HL-60 (cell line): Measurements from ENCODE around the gene ANKS6.

Source experiments
- DNase-seq, 2 experiments: peaks; one replicate each; pipeline ENCODE4 v3.0.0-alpha.2; 2010 to 2020; ENCODE audit warnings: low read depth in 1 of 2, low spot score in 1 of 2
- H3K27ac ChIP-seq: fragments of 250-450 bp; sonication (Bioruptor Pico); replicated peaks from 2 replicates; pipeline ENCODE4 v1.5.1; 2020; ENCODE audit warnings: mild to moderate bottlenecking, moderate library complexity
- H3K27me3 ChIP-seq: fragments of 250-450 bp; sonication (Bioruptor Pico); 2 replicates; pipeline ENCODE4 v1.5.1; 2021; ENCODE audit warnings: mild to moderate bottlenecking, moderate library complexity; ENCODE audit not compliant: insufficient read depth, poor library complexity, severe bottlenecking
- H3K4me3 ChIP-seq: replicated peaks from 2 replicates; pipeline ENCODE4 v1.5.1; 2011; ENCODE audit warnings: mild to moderate bottlenecking, control low read depth, low read length; ENCODE audit not compliant: insufficient read depth
- GABPA ChIP-seq: IDR thresholded peaks from 2 replicates; pipeline ENCODE4 v1.6.1; 2012; ENCODE audit warnings: low read depth
- POLR2AphosphoS5 ChIP-seq: IDR thresholded peaks from 2 replicates; pipeline ENCODE4 v1.6.1; 2012; ENCODE audit warnings: low read depth
- SPI1 ChIP-seq: IDR thresholded peaks from 2 replicates; pipeline ENCODE4 v1.6.1; 2012; ENCODE audit warnings: low read depth, mild to moderate bottlenecking, borderline replicate concordance
- TF ChIP-seq, protein P1 (sequence below): IDR thresholded peaks from one replicate; pipeline ENCODE4 v1.5.1; 2011; ENCODE audit warnings: low read length, control low read depth, inconsistent platforms; ENCODE audit not compliant: insufficient read depth
- TF ChIP-seq, protein P2 (sequence below): IDR thresholded peaks from 2 replicates; pipeline ENCODE4 v1.6.1; 2012; ENCODE audit warnings: low read depth; ENCODE audit not compliant: insufficient replicate concordance

The ANKS6 gene

DNA sequence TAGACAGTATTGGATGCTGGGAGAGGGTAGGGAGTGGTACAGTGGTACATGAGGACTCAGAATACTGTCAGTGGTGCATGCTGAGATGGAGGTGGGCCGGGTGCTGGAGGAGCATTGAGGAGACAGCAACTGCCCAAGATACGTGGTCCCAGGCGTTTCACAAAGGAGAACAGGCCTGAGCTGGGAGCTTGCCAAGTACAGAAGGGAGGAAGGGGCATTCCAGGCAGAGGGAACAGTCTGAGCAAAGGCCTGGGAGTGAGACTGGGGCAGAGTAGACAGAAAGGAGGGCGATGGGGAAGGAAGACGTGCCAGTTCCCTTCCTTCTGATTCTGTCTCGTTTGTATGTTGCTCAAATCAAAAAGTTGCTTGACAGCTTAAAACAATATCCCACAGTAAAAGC lies 26.3 kb upstream of the ANKS6 start:
- Histone ChIP-seq H3K4me3 (no peak overlapping the region), H3K27me3 (no peaks in the 10 kb centered on the region), H3K27ac (no peak overlapping the region)
- no peak for DNase-seq
- TF ChIP-seq, protein P1, sequence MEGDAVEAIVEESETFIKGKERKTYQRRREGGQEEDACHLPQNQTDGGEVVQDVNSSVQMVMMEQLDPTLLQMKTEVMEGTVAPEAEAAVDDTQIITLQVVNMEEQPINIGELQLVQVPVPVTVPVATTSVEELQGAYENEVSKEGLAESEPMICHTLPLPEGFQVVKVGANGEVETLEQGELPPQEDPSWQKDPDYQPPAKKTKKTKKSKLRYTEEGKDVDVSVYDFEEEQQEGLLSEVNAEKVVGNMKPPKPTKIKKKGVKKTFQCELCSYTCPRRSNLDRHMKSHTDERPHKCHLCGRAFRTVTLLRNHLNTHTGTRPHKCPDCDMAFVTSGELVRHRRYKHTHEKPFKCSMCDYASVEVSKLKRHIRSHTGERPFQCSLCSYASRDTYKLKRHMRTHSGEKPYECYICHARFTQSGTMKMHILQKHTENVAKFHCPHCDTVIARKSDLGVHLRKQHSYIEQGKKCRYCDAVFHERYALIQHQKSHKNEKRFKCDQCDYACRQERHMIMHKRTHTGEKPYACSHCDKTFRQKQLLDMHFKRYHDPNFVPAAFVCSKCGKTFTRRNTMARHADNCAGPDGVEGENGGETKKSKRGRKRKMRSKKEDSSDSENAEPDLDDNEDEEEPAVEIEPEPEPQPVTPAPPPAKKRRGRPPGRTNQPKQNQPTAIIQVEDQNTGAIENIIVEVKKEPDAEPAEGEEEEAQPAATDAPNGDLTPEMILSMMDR, result no peak
- TF ChIP-seq, protein P2, sequence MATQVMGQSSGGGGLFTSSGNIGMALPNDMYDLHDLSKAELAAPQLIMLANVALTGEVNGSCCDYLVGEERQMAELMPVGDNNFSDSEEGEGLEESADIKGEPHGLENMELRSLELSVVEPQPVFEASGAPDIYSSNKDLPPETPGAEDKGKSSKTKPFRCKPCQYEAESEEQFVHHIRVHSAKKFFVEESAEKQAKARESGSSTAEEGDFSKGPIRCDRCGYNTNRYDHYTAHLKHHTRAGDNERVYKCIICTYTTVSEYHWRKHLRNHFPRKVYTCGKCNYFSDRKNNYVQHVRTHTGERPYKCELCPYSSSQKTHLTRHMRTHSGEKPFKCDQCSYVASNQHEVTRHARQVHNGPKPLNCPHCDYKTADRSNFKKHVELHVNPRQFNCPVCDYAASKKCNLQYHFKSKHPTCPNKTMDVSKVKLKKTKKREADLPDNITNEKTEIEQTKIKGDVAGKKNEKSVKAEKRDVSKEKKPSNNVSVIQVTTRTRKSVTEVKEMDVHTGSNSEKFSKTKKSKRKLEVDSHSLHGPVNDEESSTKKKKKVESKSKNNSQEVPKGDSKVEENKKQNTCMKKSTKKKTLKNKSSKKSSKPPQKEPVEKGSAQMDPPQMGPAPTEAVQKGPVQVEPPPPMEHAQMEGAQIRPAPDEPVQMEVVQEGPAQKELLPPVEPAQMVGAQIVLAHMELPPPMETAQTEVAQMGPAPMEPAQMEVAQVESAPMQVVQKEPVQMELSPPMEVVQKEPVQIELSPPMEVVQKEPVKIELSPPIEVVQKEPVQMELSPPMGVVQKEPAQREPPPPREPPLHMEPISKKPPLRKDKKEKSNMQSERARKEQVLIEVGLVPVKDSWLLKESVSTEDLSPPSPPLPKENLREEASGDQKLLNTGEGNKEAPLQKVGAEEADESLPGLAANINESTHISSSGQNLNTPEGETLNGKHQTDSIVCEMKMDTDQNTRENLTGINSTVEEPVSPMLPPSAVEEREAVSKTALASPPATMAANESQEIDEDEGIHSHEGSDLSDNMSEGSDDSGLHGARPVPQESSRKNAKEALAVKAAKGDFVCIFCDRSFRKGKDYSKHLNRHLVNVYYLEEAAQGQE, result no peak
- TF ChIP-seq GABPA (no peak), SPI1 (no peak), POLR2AphosphoS5 (no peak)

DNA sequence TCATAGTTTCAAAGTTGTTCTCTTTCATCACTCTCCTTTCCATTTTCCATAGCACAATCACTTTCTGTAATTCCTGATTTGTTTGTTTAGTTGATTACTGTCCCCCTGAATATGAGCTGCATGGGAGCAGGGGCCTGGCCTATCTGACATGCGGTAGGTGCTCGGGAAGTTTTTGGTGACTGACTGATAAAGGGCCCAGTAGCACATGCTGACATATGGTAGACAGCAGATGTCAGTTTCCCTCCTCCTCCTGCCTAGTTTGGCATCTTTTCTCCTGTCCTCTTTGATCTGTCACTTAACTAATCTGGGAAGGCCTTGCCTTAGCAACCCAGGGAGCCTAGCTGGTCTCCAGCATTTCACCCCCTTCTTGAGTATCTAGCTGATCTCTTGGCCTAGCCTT lies 25.5 kb upstream of the ANKS6 start:
- TF ChIP-seq, protein P2, result no peak
- TF ChIP-seq SPI1, result no peak
- no peak for TF ChIP-seq GABPA
- no peak for TF ChIP-seq POLR2AphosphoS5
- TF ChIP-seq, protein P1, result no peak
- no peak for DNase-seq
- no peak overlapping the region for H3K27ac ChIP-seq
- no peak overlapping the region for H3K4me3 ChIP-seq
- no peaks in the 10 kb centered on the region for H3K27me3 ChIP-seq

DNA sequence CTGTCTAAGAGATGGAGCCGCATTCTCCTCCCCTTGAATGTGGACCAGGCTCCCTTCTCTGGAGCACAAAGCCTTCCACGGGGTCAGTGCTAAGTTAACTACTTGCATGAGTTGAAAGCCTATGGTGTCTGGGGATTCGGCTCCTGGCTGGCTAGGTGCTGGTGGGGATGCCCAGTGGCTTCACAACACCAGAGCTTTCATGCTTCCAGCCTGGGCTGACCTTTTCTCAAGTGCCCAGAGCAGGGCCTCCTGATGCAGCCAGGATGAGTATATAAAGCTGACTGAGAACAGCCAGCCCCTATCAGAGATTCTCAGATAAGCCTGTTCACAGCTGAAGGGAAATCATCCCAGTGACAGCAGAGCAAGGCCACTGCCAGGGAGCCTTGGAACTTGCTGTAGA lies 22.9 kb upstream of the ANKS6 start:
- DNase-seq, result no peak
- H3K27me3 ChIP-seq, result no peaks in the 10 kb centered on the region
- no peak overlapping the region for H3K27ac ChIP-seq
- no peak overlapping the region for H3K4me3 ChIP-seq
- TF ChIP-seq, protein P1, result no peak
- TF ChIP-seq SPI1, result no peak
- no peak for TF ChIP-seq GABPA
- TF ChIP-seq POLR2AphosphoS5, result no peak
- TF ChIP-seq, protein P2, result no peak
